ENCODE data around the gene CDH8.

Gene CDH8

GRCh38 chr16:62029947-62030346 lies 6.3 kb downstream of the CDH8 start:
- no peak for DNase-seq

- DNase-seq, result no peak
Observed at GRCh38 chr16:62022688-62023087, 13.6 kb downstream of the CDH8 start.

- no peak for DNase-seq
Observed at GRCh38 chr16:62021161-62021581, 15.1 kb downstream of the CDH8 start.

- DNase-seq, result no peak
Observed at GRCh38 chr16:62020681-62021080, 15.6 kb downstream of the CDH8 start.

GRCh38 chr16:62019851-62020250 lies 16.4 kb downstream of the CDH8 start:
- no peak for DNase-seq

- no peak for DNase-seq
Observed at GRCh38 chr16:62018301-62019060, 17.8 kb downstream of the CDH8 start.

GRCh38 chr16:62014319-62014923 lies 21.8 kb downstream of the CDH8 start:
- DNase-seq, result no peak

GRCh38 chr16:62010186-62010585 lies 26.1 kb downstream of the CDH8 start:
- no peak for DNase-seq

- no peak for DNase-seq
Observed at GRCh38 chr16:61998460-61998859, 37.8 kb downstream of the CDH8 start.

- DNase-seq, result no peak
Observed at GRCh38 chr16:61993108-61993507, 43.1 kb downstream of the CDH8 start.

- DNase-seq, result no peak
Observed at GRCh38 chr16:61987474-61988012, 48.7 kb downstream of the CDH8 start.

- DNase-seq, result no peak
Observed at GRCh38 chr16:61969077-61969382, 67.2 kb downstream of the CDH8 start.

- no peak for DNase-seq
Observed at GRCh38 chr16:61968242-61969076, 67.8 kb downstream of the CDH8 start.

- no peak for DNase-seq
Observed at GRCh38 chr16:61957075-61957855, 79.0 kb downstream of the CDH8 start.

GRCh38 chr16:61952841-61953240 lies 83.4 kb downstream of the CDH8 start:
- DNase-seq, result no peak

GRCh38 chr16:61948414-61948813 lies 87.8 kb downstream of the CDH8 start:
- no peak for DNase-seq

- no peak for DNase-seq
Observed at GRCh38 chr16:61946019-61946418, 90.2 kb downstream of the CDH8 start.

- DNase-seq, result no peak
Observed at GRCh38 chr16:61945511-61945910, 90.7 kb downstream of the CDH8 start.

- no peak for DNase-seq
Observed at GRCh38 chr16:61944004-61944403, 92.2 kb downstream of the CDH8 start.

GRCh38 chr16:61940611-61941010 lies 95.6 kb downstream of the CDH8 start:
- no peak for DNase-seq

GRCh38 chr16:61937646-61938045 lies 98.6 kb downstream of the CDH8 start:
- DNase-seq, result no peak

GRCh38 chr16:61936522-61936921 lies 99.7 kb downstream of the CDH8 start:
- no peak for DNase-seq

- DNase-seq, result no peak
Observed at GRCh38 chr16:61934601-61935000, 101.6 kb downstream of the CDH8 start.
